NCI-H187 (cell line): ENCODE results near the gene CBFB.

Experiments
- DNase-seq, 2 experiments: peaks; one replicate each; lab custom pipeline; 2025; lab: John Stamatoyannopoulos, UW

The CBFB gene

GRCh38 chr16:67129422-67129821, 100.5 kb downstream of the CBFB start:
- no peak for DNase-seq

- no peak for DNase-seq
Measured at GRCh38 chr16:67137605-67138004, 108.7 kb downstream of the CBFB start.

GRCh38 chr16:67141391-67141790, 112.4 kb downstream of the CBFB start:
- DNase-seq, result no peak

- DNase-seq, result no peak
Measured at GRCh38 chr16:67142342-67142741, 113.4 kb downstream of the CBFB start.

GRCh38 chr16:67144943-67145342, 116.0 kb downstream of the CBFB start:
- no peak for DNase-seq

- DNase-seq, result no peak
Measured at GRCh38 chr16:67145746-67146145, 116.8 kb downstream of the CBFB start.

- no peak for DNase-seq
Measured at GRCh38 chr16:67146523-67147357, 117.8 kb downstream of the CBFB start.

- no peak for DNase-seq
Measured at GRCh38 chr16:67147437-67148140, 118.6 kb downstream of the CBFB start.

GRCh38 chr16:67148221-67148620, 119.3 kb downstream of the CBFB start:
- DNase-seq, result no peak

GRCh38 chr16:67148656-67149275, 119.8 kb downstream of the CBFB start:
- no peak for DNase-seq

- no peak for DNase-seq
Measured at GRCh38 chr16:67149276-67150046, 120.5 kb downstream of the CBFB start.

- no peak for DNase-seq
Measured at GRCh38 chr16:67150047-67150832, 121.3 kb downstream of the CBFB start.
